ENCODE measurements around the gene RETREG2.

Gene RETREG2

DNA sequence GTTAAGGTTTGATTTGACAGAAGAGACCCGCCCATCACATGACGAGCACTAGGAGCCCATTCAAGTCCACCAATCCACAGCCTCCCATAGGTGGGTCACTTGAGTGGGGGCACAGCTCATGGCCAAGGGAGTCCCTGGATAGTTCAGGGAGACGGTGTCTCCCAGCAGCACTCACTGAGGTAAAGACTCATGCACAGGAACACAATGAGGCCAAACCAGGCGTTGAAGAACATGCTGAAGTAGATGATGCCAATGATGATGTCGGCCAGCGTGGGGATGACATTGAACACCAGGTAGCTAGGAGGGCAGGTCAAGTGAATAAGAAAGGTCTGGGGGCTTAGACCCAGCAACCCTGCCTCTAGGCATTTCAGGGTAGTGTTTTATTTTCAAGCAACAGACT lies 36.7 kb downstream of the RETREG2 start:
- H3K4me3 Mint-ChIP-seq, result no peak overlapping the region
- no peaks in the 10 kb centered on the region for H3K27me3 Mint-ChIP-seq
- H3K4me1 Mint-ChIP-seq, result peaks cover 29% of the 10 kb centered on the region
- peaks cover 3% of the 10 kb centered on the region for H3K36me3 Mint-ChIP-seq
- H3K27ac Mint-ChIP-seq, result no peak overlapping the region
- no peaks in the 10 kb centered on the region for H3K9me3 Mint-ChIP-seq

DNA sequence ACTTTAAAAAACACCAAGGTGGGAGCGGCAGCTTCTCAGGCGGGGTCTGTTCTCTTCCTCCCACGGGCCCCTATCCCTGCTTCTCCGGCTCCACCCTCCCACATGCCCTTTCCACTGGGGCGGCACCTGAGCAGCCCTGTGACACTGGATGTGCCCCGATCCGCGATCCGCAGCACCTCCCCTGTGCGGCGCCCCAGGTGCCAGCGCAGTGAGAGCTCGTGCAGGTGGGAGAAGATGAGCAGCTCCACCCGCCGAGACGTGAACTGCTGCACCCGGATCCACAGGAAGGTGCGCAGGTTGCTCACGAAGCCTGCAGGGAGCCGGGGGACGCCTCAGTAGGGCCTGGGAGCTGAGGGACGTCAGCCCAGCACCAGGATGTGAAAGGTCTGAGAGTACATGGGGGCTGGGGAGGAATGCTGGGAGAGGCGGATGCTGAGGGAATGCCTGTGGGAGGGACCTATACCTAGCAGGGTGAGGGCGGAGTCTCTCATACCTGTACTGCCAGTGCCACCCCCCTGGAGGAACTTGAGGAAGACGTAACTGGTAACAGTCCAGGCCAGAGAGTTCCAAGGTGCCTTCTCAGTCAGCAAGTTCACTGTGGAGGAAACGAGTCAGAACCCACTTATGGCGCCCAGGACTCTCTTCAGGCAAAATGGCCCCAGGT lies 37.9 kb downstream of the RETREG2 start:
- Mint-ChIP-seq H3K36me3 (peaks cover 3% of the 10 kb centered on the region), H3K27me3 (no peaks in the 10 kb centered on the region), H3K27ac (no peak overlapping the region), H3K4me1 (peaks cover 23% of the 10 kb centered on the region), H3K9me3 (no peaks in the 10 kb centered on the region), H3K4me3 (no peak overlapping the region)

- H3K9me3 Mint-ChIP-seq, result no peaks in the 10 kb centered on the region
- no peaks in the 10 kb centered on the region for H3K27me3 Mint-ChIP-seq
- H3K4me3 Mint-ChIP-seq, result peak overlapping the region; percentile 60
- H3K4me1 Mint-ChIP-seq, result peaks cover 18% of the 10 kb centered on the region
- H3K27ac Mint-ChIP-seq, result no peak overlapping the region
- H3K36me3 Mint-ChIP-seq, result peaks cover 6% of the 10 kb centered on the region
Observed at GRCh38 chr2:219216535-219216915, 38.5 kb downstream of the RETREG2 start.

DNA sequence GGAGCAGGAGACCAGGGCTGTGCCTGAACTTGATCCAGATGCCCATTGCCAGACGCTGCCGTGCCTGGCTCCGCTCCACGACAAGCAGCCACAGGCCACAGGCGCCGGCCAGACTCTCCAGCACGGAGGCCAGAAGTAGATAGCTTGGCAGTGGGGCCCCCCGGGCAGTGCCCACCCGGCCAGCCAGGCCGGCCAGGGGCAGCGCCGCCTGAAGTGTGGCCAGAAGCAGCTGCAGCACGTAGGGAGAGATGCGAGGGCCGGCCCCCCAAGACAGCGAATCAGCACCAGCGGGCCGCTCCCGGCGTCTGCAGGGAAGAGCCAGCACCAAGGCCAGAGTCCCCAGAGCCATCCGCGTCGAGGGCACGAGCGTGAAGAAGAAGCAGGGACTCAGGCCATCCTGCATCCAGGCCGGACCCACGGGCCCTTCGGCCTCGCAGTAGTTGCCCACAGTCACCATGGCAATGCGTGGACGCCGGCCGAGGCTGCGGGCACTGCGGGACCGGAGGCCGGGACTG lies 40.2 kb downstream of the RETREG2 start:
- no peaks in the 10 kb centered on the region for H3K9me3 Mint-ChIP-seq
- peaks cover 17% of the 10 kb centered on the region for H3K4me1 Mint-ChIP-seq
- peak overlapping the region; percentile 52 for H3K27ac Mint-ChIP-seq
- peak overlapping the region; percentile 79 for H3K4me3 Mint-ChIP-seq
- H3K27me3 Mint-ChIP-seq, result no peaks in the 10 kb centered on the region
- peaks cover 4% of the 10 kb centered on the region for H3K36me3 Mint-ChIP-seq

DNA sequence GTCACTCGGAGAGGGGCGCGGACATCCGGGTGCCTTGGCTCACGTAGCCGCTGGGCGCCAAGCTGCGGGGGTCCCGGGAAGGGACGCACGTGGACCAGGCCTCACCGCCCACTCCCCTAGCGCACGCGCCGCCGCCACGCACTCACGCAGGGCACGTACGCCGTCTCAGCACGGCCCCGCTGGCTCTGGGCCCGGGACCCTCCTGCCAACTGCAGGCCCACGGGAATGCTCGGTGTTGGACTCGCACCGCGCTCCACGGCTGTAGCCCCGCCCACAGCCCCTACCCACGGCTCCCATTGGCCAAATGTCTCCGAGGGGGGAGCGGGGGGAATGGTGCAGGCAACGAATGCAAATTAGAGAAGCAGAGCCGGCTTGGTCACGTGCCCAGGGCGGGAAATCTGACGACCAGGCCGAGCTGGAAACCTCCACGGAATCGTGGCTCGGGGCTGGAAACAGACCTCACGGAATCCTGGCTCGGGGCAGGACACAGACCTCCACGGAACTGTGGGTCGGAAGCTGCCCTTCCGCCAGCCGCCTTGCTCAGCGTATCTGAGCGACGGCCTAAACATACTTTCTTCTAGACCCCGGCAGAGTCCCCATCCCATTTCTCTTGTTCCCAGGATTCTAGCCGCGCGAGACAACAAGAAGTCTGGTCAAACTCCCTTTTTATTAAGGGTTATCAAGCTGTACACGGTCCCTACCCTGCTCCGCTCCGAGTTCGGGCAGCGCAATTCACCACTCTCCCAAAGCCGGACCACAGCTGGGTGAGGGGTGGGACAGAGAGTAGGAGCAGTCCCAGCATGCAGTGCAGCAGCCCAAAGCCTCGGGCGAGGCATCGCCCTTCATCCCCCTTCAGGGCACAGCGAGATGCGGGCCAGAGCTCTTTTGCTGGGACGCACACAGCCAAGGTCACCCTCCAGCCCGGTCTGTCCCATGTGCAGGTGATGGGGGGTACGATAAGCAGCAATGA lies 40.9 kb downstream of the RETREG2 start, which contains the start of gene ABCB6:
TSS of gene ABCB6 (minus strand) at position 227 of the 970 bp plus-strand sequence. CDS start 285 bp downstream, outside the sequence.
- Mint-ChIP-seq H3K9me3 (no peaks in the 10 kb centered on the region), H3K4me3 (peak within 1 kb of the TSS; percentile 79), H3K27me3 (no peaks in the 10 kb centered on the region), H3K4me1 (peaks cover 17% of the 10 kb centered on the region), H3K27ac (peak within 1 kb of the TSS; percentile 52), H3K36me3 (peaks cover 7% of the 10 kb centered on the region)

GRCh38 chr2:219219784-219220532 lies 41.9 kb downstream of the RETREG2 start:
- no peaks in the 10 kb centered on the region for H3K27me3 Mint-ChIP-seq
- H3K4me1 Mint-ChIP-seq, result peaks cover 17% of the 10 kb centered on the region
- no peak overlapping the region for H3K27ac Mint-ChIP-seq
- peaks cover 10% of the 10 kb centered on the region for H3K36me3 Mint-ChIP-seq
- H3K4me3 Mint-ChIP-seq, result peak overlapping the region; percentile 79
- no peaks in the 10 kb centered on the region for H3K9me3 Mint-ChIP-seq

DNA sequence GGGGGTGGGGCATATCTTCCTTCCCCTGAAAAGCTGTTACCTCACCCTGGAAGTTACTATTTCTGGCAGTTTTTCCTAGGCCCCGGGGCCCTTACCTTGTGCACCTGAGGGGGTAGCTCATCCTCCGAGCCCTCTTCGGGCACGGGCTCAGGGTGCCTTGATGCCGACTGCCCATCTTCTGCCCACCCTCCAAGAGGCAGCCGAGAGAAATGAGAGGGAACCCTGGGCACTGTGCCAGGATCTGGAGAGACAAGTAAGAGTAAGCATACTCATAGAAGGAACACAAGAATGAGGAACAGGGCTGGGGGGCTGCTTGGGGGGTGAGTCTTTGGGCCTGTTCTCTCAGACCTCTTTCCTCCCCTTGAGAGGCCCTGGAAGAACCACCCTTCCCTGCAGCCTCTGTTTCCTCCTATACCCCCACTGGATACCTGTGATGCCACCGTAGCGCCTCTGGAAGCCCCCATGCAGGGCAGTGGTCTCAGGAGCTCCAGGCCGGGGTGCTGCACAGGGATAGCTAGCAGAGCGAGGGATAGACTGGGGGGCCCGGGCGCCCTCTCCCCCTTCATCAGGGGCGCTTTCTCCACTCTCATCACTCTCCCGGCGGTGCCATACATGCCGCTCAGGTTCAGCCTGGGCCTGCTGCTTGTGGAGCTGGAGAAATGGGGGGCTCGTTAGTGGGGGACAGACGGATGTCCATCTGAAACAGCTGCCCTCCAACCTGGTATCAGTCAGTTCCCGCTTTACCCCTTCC lies 42.8 kb downstream of the RETREG2 start:
- Mint-ChIP-seq H3K27me3 (no peaks in the 10 kb centered on the region), H3K27ac (no peak overlapping the region), H3K4me1 (peaks cover 17% of the 10 kb centered on the region), H3K4me3 (no peak overlapping the region), H3K9me3 (no peaks in the 10 kb centered on the region), H3K36me3 (peaks cover 11% of the 10 kb centered on the region)

GRCh38 chr2:219221957-219222518 lies 44.0 kb downstream of the RETREG2 start:
- no peaks in the 10 kb centered on the region for H3K27me3 Mint-ChIP-seq
- H3K36me3 Mint-ChIP-seq, result peaks cover 15% of the 10 kb centered on the region
- H3K4me3 Mint-ChIP-seq, result no peak overlapping the region
- no peak overlapping the region for H3K27ac Mint-ChIP-seq
- no peaks in the 10 kb centered on the region for H3K9me3 Mint-ChIP-seq
- H3K4me1 Mint-ChIP-seq, result peaks cover 19% of the 10 kb centered on the region

DNA sequence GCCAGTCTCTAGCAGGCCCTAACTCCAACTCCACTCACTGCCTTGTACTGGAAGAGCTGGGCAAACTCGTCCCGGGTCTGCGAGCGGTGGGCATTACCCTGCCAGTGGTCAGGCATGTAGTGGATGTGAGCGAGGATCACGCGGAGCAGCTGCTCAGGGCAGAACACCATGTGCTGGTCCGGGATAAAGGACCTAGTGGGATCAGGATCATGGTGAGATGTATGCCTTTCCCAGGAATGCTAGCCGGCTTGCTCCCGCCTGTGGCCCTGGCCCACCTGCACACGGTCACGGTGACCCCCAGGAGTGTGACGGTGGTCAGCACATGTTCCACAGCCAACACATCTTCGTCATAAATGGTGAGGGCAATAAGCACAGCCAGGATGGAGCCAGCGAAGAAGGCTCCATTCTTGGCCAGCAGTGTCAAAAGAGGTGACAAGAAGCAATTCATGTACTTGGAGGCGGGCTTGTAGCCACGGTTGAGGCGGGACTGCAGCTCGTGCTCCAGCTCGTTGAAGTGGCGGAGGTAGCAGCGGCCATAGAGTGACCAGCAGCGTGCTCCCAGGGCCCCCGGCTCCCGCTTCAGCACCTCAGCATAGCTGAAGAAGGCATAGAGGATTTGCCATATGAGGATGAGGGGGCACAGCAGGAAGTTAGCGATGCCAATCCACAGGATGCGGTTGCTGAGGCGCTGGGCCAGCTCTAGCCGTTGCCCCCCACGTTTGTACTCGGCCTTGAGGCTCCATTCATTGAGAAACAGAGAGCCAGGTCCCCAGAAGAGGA lies 45.9 kb downstream of the RETREG2 start:
- H3K36me3 Mint-ChIP-seq, result peaks cover 15% of the 10 kb centered on the region
- no peak overlapping the region for H3K4me3 Mint-ChIP-seq
- H3K27me3 Mint-ChIP-seq, result no peaks in the 10 kb centered on the region
- no peak overlapping the region for H3K27ac Mint-ChIP-seq
- H3K4me1 Mint-ChIP-seq, result peaks cover 26% of the 10 kb centered on the region
- H3K9me3 Mint-ChIP-seq, result no peaks in the 10 kb centered on the region

- H3K4me1 Mint-ChIP-seq, result peaks cover 28% of the 10 kb centered on the region
- H3K27ac Mint-ChIP-seq, result no peak overlapping the region
- peaks cover 13% of the 10 kb centered on the region for H3K36me3 Mint-ChIP-seq
- no peaks in the 10 kb centered on the region for H3K27me3 Mint-ChIP-seq
- no peak overlapping the region for H3K4me3 Mint-ChIP-seq
- no peaks in the 10 kb centered on the region for H3K9me3 Mint-ChIP-seq
Observed at GRCh38 chr2:219225350-219225749, 47.3 kb downstream of the RETREG2 start.

DNA sequence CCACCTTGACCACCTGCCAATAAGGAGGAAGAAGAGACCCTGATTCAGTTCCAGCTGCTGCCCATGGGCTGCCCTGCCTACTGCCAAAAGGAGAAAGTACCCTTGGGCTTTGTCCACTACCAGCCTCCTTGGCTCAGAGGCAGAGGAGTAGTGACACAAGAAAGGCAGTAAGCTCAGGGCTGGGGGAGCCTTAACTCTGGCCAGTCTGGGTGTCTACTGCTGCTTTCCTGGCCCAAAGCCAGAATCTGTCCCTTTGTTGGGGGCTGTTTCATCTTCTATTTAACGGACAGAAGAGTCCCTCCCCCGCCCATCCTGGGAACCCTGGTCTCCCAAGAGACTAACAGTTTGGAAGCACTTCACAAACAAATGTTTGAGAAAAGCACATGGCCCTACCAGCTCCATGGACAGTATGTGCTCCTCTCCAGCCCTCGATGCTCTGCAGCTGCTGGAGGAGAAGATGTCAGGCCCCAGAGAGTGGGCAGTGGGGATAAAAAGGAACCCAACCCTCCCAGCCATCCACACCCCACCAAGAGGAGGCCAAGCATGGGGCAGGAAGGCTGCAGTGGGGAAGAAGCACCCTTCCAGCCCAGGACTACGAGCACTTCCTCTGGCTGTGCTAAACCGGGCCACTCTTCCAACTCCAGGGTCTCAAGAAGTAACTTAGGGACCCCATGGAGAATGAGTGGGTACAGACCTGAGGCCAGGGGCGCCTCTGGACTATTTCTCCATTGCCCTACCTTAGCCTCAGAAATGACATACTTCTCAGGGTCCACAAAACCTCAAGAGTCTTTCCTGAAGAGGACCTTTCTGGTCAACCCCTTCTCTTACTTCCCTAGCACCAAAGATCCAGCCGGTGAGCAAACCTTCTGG lies 50.2 kb downstream of the RETREG2 start:
- no peaks in the 10 kb centered on the region for H3K9me3 Mint-ChIP-seq
- peaks cover 12% of the 10 kb centered on the region for H3K36me3 Mint-ChIP-seq
- H3K4me1 Mint-ChIP-seq, result peaks cover 51% of the 10 kb centered on the region
- no peak overlapping the region for H3K27ac Mint-ChIP-seq
- peak overlapping the region; percentile 84 for H3K4me3 Mint-ChIP-seq
- H3K27me3 Mint-ChIP-seq, result no peaks in the 10 kb centered on the region

- H3K27me3 Mint-ChIP-seq, result no peaks in the 10 kb centered on the region
- peaks cover 57% of the 10 kb centered on the region for H3K4me1 Mint-ChIP-seq
- H3K36me3 Mint-ChIP-seq, result peaks cover 14% of the 10 kb centered on the region
- peak overlapping the region; percentile 84 for H3K4me3 Mint-ChIP-seq
- no peaks in the 10 kb centered on the region for H3K9me3 Mint-ChIP-seq
- no peak overlapping the region for H3K27ac Mint-ChIP-seq
Observed at GRCh38 chr2:219228911-219229304, 50.8 kb downstream of the RETREG2 start.

- H3K4me3 Mint-ChIP-seq, result peak within 1 kb of the TSS; percentile 100
- H3K4me1 Mint-ChIP-seq, result peaks cover 60% of the 10 kb centered on the region
- H3K9me3 Mint-ChIP-seq, result no peaks in the 10 kb centered on the region
- peaks cover 18% of the 10 kb centered on the region for H3K36me3 Mint-ChIP-seq
- peak within 1 kb of the TSS; percentile 100 for H3K27ac Mint-ChIP-seq
- H3K27me3 Mint-ChIP-seq, result no peaks in the 10 kb centered on the region
Observed at GRCh38 chr2:219229305-219230058, 51.4 kb downstream of the RETREG2 start, which contains the start of the genes ANKZF1 and ATG9A. TSS of gene ANKZF1 (plus strand) at chr2:219229806. CDS start at chr2:219230258, 452 bp downstream. TSS of gene ATG9A (minus strand) at chr2:219229636. CDS start at chr2:219228024, 1,612 bp downstream.

All from activated naive CD4-positive, alpha-beta T cell treated with anti-CD3 and anti-CD28 coated beads, Interleukin-2, amount 50 U/mL, for 24 hours (primary cell).